ENCODE measurements around the gene TMEM129.
A peak's percentile ranks its signal among the peaks of the same experiment; 100 is the strongest.
"Not testable (repeated sequence)": the region's sequence is repeated elsewhere in the genome, so short reads cannot be mapped to it uniquely, and the experiment has no call there.

Gene TMEM129

GRCh38 chr4:1720163-1720983 lies 750 bp downstream of the TMEM129 start:
- DNase-seq (ENCODE audit: low read depth), result peak; percentile 23

GRCh38 chr4:1718095-1718850 lies 2.9 kb downstream of the TMEM129 start:
- DNase-seq (ENCODE audit: low read depth), result no peak

GRCh38 chr4:1717129-1718094 lies 3.7 kb downstream of the TMEM129 start:
- DNase-seq (ENCODE audit: low read depth), result no peak

GRCh38 chr4:1716065-1716945 lies 4.8 kb downstream of the TMEM129 start:
- DNase-seq (ENCODE audit: low read depth), result no peak

- DNase-seq (ENCODE audit: low read depth), result no peak
These were observed 5.9 kb downstream of the TMEM129 start for GRCh38 chr4:1715002-1715758.

GRCh38 chr4:1714303-1715001 lies 6.7 kb downstream of the TMEM129 start:
- no peak for DNase-seq (ENCODE audit: low read depth)

GRCh38 chr4:1713003-1713851 lies 7.9 kb downstream of the TMEM129 start:
- DNase-seq (ENCODE audit: low read depth), result no peak

- peak; percentile 97 for DNase-seq (ENCODE audit: low read depth)
These were observed 8.7 kb downstream of the TMEM129 start, which contains the start of gene SLBP for GRCh38 chr4:1712216-1713002. TSS of gene SLBP (minus strand) at chr4:1712319. CDS start at chr4:1712188, 131 bp downstream.

- no peak for DNase-seq (ENCODE audit: low read depth)
These were observed 9.4 kb downstream of the TMEM129 start for GRCh38 chr4:1711571-1712215.

- DNase-seq (ENCODE audit: low read depth), result no peak
These were observed 10.0 kb downstream of the TMEM129 start for GRCh38 chr4:1711055-1711570.

GRCh38 chr4:1708581-1708980 lies 12.5 kb downstream of the TMEM129 start:
- DNase-seq (ENCODE audit: low read depth), result no peak

- no peak for DNase-seq (ENCODE audit: low read depth)
These were observed 14.8 kb downstream of the TMEM129 start for GRCh38 chr4:1706358-1706757.

GRCh38 chr4:1705732-1706131 lies 15.4 kb downstream of the TMEM129 start:
- DNase-seq (ENCODE audit: low read depth), result no peak

GRCh38 chr4:1703867-1704266 lies 17.3 kb downstream of the TMEM129 start:
- DNase-seq (ENCODE audit: low read depth), result no peak

- DNase-seq (ENCODE audit: low read depth), result not testable (repeated sequence)
These were observed 19.5 kb downstream of the TMEM129 start for GRCh38 chr4:1701671-1702070.

- DNase-seq (ENCODE audit: low read depth), result no peak
These were observed 25.2 kb downstream of the TMEM129 start for GRCh38 chr4:1695913-1696312.

Data from activated T-cell treated with anti-CD3 and anti-CD28 coated beads for 1 hour (primary cell).